ENCODE measurements around the gene CTNNAL1.

GRCh38 chr9:108894225-108894997, 118.9 kb downstream of the CTNNAL1 start:
- TF ChIP-seq, protein P1, sequence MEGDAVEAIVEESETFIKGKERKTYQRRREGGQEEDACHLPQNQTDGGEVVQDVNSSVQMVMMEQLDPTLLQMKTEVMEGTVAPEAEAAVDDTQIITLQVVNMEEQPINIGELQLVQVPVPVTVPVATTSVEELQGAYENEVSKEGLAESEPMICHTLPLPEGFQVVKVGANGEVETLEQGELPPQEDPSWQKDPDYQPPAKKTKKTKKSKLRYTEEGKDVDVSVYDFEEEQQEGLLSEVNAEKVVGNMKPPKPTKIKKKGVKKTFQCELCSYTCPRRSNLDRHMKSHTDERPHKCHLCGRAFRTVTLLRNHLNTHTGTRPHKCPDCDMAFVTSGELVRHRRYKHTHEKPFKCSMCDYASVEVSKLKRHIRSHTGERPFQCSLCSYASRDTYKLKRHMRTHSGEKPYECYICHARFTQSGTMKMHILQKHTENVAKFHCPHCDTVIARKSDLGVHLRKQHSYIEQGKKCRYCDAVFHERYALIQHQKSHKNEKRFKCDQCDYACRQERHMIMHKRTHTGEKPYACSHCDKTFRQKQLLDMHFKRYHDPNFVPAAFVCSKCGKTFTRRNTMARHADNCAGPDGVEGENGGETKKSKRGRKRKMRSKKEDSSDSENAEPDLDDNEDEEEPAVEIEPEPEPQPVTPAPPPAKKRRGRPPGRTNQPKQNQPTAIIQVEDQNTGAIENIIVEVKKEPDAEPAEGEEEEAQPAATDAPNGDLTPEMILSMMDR (tag by site-specific recombination; IDR thresholded peaks at IDR 0.05), result no peak
- TF ChIP-seq, protein P2, sequence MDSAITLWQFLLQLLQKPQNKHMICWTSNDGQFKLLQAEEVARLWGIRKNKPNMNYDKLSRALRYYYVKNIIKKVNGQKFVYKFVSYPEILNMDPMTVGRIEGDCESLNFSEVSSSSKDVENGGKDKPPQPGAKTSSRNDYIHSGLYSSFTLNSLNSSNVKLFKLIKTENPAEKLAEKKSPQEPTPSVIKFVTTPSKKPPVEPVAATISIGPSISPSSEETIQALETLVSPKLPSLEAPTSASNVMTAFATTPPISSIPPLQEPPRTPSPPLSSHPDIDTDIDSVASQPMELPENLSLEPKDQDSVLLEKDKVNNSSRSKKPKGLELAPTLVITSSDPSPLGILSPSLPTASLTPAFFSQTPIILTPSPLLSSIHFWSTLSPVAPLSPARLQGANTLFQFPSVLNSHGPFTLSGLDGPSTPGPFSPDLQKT (IDR thresholded peaks at IDR 0.05; ENCODE audit: borderline replicate concordance, low read depth, low read length), result no peak
- TF ChIP-seq, protein P3, sequence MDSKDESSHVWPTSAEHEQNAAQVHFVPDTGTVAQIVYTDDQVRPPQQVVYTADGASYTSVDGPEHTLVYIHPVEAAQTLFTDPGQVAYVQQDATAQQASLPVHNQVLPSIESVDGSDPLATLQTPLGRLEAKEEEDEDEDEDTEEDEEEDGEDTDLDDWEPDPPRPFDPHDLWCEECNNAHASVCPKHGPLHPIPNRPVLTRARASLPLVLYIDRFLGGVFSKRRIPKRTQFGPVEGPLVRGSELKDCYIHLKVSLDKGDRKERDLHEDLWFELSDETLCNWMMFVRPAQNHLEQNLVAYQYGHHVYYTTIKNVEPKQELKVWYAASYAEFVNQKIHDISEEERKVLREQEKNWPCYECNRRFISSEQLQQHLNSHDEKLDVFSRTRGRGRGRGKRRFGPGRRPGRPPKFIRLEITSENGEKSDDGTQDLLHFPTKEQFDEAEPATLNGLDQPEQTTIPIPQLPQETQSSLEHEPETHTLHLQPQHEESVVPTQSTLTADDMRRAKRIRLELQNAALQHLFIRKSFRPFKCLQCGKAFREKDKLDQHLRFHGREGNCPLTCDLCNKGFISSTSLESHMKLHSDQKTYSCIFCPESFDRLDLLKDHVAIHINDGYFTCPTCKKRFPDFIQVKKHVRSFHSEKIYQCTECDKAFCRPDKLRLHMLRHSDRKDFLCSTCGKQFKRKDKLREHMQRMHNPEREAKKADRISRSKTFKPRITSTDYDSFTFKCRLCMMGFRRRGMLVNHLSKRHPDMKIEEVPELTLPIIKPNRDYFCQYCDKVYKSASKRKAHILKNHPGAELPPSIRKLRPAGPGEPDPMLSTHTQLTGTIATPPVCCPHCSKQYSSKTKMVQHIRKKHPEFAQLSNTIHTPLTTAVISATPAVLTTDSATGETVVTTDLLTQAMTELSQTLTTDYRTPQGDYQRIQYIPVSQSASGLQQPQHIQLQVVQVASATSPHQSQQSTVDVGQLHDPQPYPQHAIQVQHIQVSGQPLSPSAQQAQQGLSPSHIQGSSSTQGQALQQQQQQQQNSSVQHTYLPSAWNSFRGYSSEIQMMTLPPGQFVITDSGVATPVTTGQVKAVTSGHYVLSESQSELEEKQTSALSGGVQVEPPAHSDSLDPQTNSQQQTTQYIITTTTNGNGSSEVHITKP (tag by site-specific recombination; IDR thresholded peaks at IDR 0.05), result no peak
